Small intestine (tissue), 7 donors: Measurements from ENCODE around the gene DTNA. TPM values are rescaled to one million over a fixed set of nuclear protein-coding genes. Genes with fewer than 3 reads are reported as not detected.
"Not testable (repeated sequence)": the region's sequence is repeated elsewhere in the genome, so short reads cannot be mapped to it uniquely, and the experiment has no call there.

Experiments used
- DNase-seq, 2 donors: peaks; one replicate each; pipeline versions ENCODE4 v3.0.0 to v3.0.0-alpha.2; 2013
- FAIRE-seq: peaks from 2 replicates; lab custom pipeline; 2012; peaks lifted over from hg19 to GRCh38; lab: Jason Lieb, UNC
- H3K27ac ChIP-seq, 3 donors: one replicate each; pipeline ENCODE4 v1.5.1; 2013; ENCODE audit warnings: low read length in 2 of 3, mild to moderate bottlenecking in 2 of 3, control low read depth in 1 of 3, inconsistent platforms in 1 of 3, low read depth in 1 of 3, moderate library complexity in 1 of 3
- H3K27me3 ChIP-seq, 3 donors: one replicate each; pipeline ENCODE4 v1.6.1; 2013; ENCODE audit warnings: low read length in 3 of 3, inconsistent platforms in 1 of 3; ENCODE audit not compliant: control insufficient read depth in 3 of 3, insufficient read depth in 3 of 3
- H3K36me3 ChIP-seq, 3 donors: one replicate each; pipeline ENCODE4 v1.6.1; 2013; ENCODE audit warnings: low read length in 3 of 3, inconsistent platforms in 1 of 3, low read depth in 1 of 3, mild to moderate bottlenecking in 1 of 3, moderate library complexity in 1 of 3; ENCODE audit not compliant: control insufficient read depth in 3 of 3, insufficient read depth in 2 of 3
- H3K4me1 ChIP-seq, 3 donors: one replicate each; pipeline ENCODE4 v1.6.1; 2013; ENCODE audit warnings: low read length in 2 of 3, inconsistent platforms in 1 of 3, low read depth in 1 of 3, mild to moderate bottlenecking in 1 of 3, moderate library complexity in 1 of 3; ENCODE audit not compliant: control insufficient read depth in 3 of 3, insufficient read depth in 2 of 3
- H3K4me3 ChIP-seq, 3 donors: one replicate each; pipeline ENCODE4 v1.5.1; 2013; ENCODE audit warnings: low read length in 3 of 3, control low read depth in 1 of 3, inconsistent platforms in 1 of 3, low read depth in 1 of 3, mild to moderate bottlenecking in 1 of 3, moderate library complexity in 1 of 3
- H3K9me3 ChIP-seq, 2 donors: one replicate each; pipeline ENCODE4 v1.6.1; 2013; ENCODE audit warnings: low read depth in 1 of 2, low read length in 1 of 2; ENCODE audit not compliant: control insufficient read depth in 2 of 2, insufficient read depth in 1 of 2
- WGBS, 3 donors: extraction: QIAGEN DNeasy Blood & Tissue Kit; methylation state at CpG; one replicate each; pipeline ENCODE4 v1.1.7; 2013; 5-methylcytosine and 5-hydroxymethylcytosine counted together
- polyA plus RNA-seq, 4 donors: library from polyadenylated mRNA; stranded (reverse) in 3 of 4; unstranded in 1 of 4; fragments of 200-250 nt in 3 of 4; fragments of 120-200 nt in 1 of 4; gene quantifications; one replicate each; pipeline versions ENCODE4 v1.2.1 to v1.2.3, GENCODE V29; 2013
- donor health status: healthy with polysubstance abuse.
- donor health status: control.
- donor health status: control.
- donor health status: Bipolar disorder and iron deficiency.
- donor health status: healthy.

The DTNA gene
- polyA plus RNA-seq, 4 donors = 0.45 to 24.3 (median 5.6) TPM

DNA sequence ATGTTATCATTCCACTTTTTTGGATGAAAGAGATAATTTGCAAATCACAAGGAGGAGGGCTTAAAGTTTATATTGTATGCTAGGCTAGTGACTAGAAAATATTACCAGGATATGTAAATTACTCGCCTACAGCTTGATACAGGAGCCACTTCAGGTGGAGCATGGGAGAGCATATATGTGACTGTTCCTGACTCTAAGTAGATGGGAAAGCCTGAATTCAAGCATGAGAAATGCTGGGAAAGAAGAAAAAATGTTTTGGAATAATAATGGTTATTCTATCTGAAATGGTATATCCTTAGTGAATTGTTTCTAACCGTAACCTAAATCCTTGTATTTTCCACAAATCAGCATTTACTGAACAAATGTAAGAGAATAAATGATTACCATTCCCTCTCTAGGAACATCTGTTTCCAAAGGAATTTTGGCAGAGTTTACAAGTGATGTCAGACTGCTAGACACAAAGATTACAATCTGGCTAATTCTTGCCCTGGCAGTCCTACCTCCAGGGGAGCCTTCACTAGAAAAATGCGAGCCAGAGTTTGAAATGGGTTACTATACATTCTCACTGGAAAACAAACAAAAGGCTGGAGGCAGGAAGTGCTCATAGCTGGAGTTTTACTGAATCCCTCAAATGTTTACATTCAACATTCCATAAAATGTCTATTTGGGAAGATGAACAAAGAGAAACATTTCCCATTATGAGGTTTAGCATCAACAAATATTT, 201.7 kb downstream of the DTNA start:
- FAIRE-seq (no peak), DNase-seq (peak in 1 of 2 donors; percentile 15)
- H3K36me3 ChIP-seq = no peaks in the 10 kb centered on the region
- 70 to 92% (median 86%) methylated on average over 3 of the region's 3 CpGs for WGBS, 3 donors
- H3K27me3 ChIP-seq = no peaks in the 10 kb centered on the region
- no peak overlapping the region for H3K4me3 ChIP-seq
- H3K4me1 ChIP-seq = peaks cover 0 to 11% (median 3%) of the 10 kb centered on the region in 3 donors
- no peak overlapping the region for H3K27ac ChIP-seq
- peaks cover 0 to under 1% of the 10 kb centered on the region in 2 donors for H3K9me3 ChIP-seq

DNA sequence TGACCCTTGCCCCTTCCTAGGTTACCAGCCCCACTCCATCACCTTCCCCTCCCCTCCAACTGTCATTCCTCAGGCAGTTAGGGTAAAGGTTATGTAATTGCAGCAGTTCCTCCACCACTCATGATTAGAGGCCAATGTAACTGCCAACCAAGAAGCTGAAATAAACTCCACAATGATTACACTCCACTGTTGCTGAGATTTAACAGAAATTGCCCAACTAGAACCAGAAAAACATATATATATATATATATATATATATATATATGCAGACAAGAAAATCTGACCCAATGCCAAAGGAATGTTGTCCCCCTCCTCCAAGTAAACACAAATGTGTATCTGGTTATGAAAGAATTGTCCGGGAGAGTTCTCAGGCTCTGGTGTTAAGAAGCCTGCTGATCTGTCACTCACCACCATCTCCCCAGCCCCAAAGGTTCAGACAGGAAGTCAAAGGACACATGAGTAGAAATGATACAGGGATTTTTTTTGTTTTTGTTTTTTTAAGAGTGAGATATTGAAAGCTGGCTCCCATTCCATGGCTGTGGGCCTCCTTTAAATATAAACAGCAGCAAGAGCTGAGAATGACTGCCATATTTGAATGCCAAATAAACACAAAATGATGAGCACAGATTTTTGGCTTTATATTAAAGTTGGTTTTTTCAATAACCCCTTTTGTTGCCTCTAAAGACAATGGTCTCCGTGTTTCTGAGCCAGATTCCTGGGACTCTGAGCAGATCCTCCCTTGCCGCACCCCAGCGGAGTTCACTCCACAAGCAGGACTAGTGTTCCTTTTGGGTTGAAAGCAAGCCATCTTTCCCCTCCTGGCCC, 204.0 kb downstream of the DTNA start:
- no peak for FAIRE-seq
- peak; percentile 67 to 81 for DNase-seq
- Histone ChIP-seq H3K4me3 (no peak overlapping the region), H3K4me1 (peaks cover 0 to 11% (median 3%) of the 10 kb centered on the region in 3 donors), H3K27me3 (no peaks in the 10 kb centered on the region), H3K9me3 (no peaks in the 10 kb centered on the region), H3K36me3 (no peaks in the 10 kb centered on the region), H3K27ac (peak overlapping the region in 2 of 3 donors; percentile 20 to 66)
- 62 to 79% (median 75%) methylated on average over 4 of the region's 4 CpGs for WGBS, 3 donors

DNA sequence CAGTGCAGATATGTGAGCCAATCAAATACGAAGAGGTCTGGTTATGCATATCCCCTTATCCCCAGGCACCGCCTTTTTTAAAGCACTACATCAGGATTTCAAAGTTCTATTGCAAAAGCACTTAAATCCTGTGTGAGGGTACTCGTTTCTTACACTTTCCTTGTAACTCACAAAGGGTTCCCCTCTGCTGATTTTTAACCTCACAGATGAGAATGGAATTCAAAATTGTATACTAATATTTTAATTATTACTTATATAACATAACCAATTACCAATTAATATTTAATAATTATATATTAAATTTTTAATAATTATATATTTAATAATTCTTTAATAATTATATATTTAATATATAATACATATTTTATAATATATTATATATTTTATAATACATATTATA, 204.9 kb downstream of the DTNA start:
- 69 to 82% (median 76%) methylated on average over 3 of the region's 3 CpGs for WGBS, 3 donors
- no peaks in the 10 kb centered on the region for H3K36me3 ChIP-seq
- FAIRE-seq = no peak

DNA sequence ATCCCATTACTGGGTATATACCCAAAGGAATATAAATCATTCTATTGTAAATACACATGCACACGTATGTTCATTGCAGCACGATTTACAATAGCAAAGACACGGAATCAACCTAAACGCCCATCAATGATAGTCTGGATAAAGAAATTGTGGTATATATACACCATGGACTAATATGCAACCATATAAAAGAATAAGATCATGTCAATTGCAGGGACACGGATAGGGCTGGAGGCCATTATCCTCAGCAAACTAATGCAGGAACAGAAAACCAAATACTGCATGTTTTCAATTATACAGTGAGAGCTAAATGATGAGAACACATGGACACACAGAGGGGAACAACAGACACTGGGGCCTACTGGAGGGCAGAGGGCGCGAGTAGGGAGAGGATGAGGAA, 206.4 kb downstream of the DTNA start:
- H3K9me3 ChIP-seq, H3K4me3 ChIP-seq, H3K27ac ChIP-seq, H3K27me3 ChIP-seq, DNase-seq, H3K36me3 ChIP-seq, FAIRE-seq: not testable (repeated sequence)
- H3K4me1 ChIP-seq = peaks cover 0 to 11% (median 3%) of the 10 kb centered on the region in 3 donors
- 96 to 98% (median 97%) methylated on average over 7 of the region's 7 CpGs for WGBS, 3 donors

More for the DNA sequence above, 204.9 kb downstream of the DTNA start:
- no peaks in the 10 kb centered on the region for H3K9me3 ChIP-seq
- H3K4me3 ChIP-seq = no peak overlapping the region
- no peaks in the 10 kb centered on the region for H3K27me3 ChIP-seq
- no peak overlapping the region for H3K27ac ChIP-seq
- no peak for DNase-seq
- H3K4me1 ChIP-seq = peaks cover 0 to 11% (median 3%) of the 10 kb centered on the region in 3 donors

DNA sequence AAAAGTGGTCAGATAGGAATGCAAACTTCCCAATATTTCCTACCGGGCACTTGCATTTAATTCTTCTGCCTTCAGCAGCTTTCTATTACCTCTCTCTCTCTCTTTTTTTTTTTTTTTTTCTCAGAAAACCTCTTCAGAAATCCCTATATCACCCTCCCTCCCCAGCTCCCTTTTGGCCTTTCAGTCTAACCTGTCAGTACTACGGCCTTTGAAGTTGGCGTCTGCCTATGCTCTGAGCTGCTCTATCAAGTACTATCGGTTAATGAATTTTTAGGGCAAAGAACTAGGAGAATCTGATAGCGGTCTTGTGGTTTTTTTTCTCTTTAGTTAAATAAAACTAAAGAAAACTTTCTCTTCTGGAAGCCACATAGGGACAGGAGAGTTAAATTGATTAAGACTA, 208.8 kb downstream of the DTNA start:
- Histone ChIP-seq H3K4me1 (peaks cover 0 to 11% (median 3%) of the 10 kb centered on the region in 3 donors), H3K27me3 (no peaks in the 10 kb centered on the region), H3K4me3 (no peak overlapping the region), H3K9me3 (no peaks in the 10 kb centered on the region), H3K27ac (no peak overlapping the region), H3K36me3 (no peaks in the 10 kb centered on the region)
- peak; percentile 6 to 8 for DNase-seq
- no peak for FAIRE-seq
- 23 to 65% (median 28%) methylated on average over 5 of the region's 5 CpGs for WGBS, 3 donors

DNA sequence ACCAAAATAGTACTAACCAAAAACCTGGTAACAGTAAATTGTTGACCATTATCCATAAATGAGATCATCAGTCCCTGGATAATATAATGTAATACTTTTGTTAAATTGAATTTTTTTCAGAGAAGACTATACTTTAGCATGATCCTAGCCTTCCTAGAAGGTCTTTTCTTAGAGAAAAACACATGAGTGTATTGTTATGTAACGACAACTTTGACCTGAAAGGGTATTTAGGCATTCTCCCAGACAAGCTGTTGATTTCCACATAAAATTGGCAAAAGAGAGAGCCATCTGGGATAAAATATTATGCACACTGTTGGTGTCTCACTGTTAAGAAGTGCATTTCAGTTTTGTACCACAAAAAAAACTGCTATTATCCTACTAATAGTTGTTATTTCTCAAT, 211.1 kb downstream of the DTNA start:
- FAIRE-seq = no peak
- Histone ChIP-seq H3K27me3 (no peaks in the 10 kb centered on the region), H3K4me3 (no peak overlapping the region)

DNA sequence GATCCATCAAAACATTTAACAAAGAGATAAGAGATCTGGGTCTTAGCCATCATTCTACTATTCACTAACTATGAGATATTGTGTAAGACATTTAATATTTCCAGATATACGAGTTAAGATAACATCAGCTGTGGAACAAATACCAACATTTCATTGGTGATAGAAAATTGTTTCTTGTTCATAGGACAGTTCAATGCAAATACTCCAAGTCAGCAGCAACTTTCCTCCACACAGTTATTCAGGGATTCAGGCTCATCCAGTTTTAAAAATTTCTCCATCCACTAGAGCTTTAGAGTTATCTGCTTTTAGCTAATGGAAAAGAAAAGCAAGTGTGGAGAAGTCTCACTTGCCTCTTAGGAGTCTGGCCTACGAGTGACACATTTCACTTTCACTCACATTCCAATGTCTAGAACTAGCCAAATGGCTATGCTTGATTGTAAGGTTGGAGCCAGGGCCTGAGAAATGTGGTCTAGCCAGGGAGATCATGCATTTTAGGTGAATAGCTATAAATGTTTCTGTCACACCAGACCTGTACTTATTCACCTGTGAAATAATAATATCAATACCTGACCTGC, 211.8 kb downstream of the DTNA start:
- DNase-seq (no peak), FAIRE-seq (no peak)
- Histone ChIP-seq H3K4me1 (no peaks in the 10 kb centered on the region), H3K9me3 (no peaks in the 10 kb centered on the region), H3K36me3 (no peaks in the 10 kb centered on the region), H3K27ac (no peak overlapping the region), H3K4me3 (no peak overlapping the region), H3K27me3 (no peaks in the 10 kb centered on the region)
- 60 to 68% (median 67%) methylated on average over 2 of the region's 2 CpGs for WGBS, 3 donors

More for the DNA sequence above, 211.1 kb downstream of the DTNA start:
- Histone ChIP-seq H3K36me3 (no peaks in the 10 kb centered on the region), H3K9me3 (no peaks in the 10 kb centered on the region), H3K27ac (no peak overlapping the region), H3K4me1 (no peaks in the 10 kb centered on the region)
- DNase-seq = no peak
- 71 to 86% (median 81%) methylated on average over 1 of the region's 1 CpG for WGBS, 3 donors

DNA sequence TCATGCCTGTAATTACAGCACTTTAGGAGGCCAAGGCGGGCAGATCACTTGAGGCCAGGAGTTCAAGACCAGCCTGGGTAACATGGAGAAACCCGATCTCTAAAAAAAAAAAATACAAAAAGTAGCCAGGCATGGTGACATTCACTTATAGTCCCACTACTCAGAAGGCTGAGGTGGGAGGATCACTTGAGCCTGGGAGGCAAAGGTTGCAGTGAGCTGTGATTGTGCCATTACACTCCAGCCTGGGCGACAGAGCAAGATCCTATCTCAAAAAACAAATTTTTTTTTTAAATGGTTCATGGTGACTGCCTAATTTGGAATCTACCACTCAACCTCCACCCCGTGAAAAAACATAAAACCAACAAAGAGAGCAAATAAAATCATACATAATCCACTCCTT, 212.5 kb downstream of the DTNA start:
- not testable (repeated sequence) for H3K4me3 ChIP-seq, H3K36me3 ChIP-seq, H3K9me3 ChIP-seq, H3K27ac ChIP-seq, H3K27me3 ChIP-seq, DNase-seq, FAIRE-seq, H3K4me1 ChIP-seq
- WGBS, 3 donors = 83 to 89% (median 88%) methylated on average over 4 of the region's 4 CpGs
